K562 (cell line): ENCODE data around the gene APP. TPM values are rescaled to one million over a fixed set of nuclear protein-coding genes. Genes with fewer than 3 reads are reported as not detected.

Experiments used
- ATAC-seq: fragments of 200-7000 bp; cut with Tn5 transposase; 3 replicates; pipeline ENCODE4 v1.9.1; 2020; ENCODE audit warnings: moderate library complexity
- BruUV-seq: library from RNA; stranded (reverse); fragments of 400-500 nt; replicated peaks from 2 replicates; lab custom pipeline; 2021; lab: Mats Ljungman, UMichigan
- CTCF ChIA-PET: fragments of 300-600 bp; formaldehyde crosslinking; extraction: SDS; loops from one replicate; lab custom pipeline; 2021; ENCODE audit warnings: low intra/inter-chr PET ratio; lab: Yijun Ruan, JAX
- POLR2A ChIA-PET: fragments of 300-600, 350-650 bp; sonication (Branson Sonifier 250); formaldehyde crosslinking; extraction: SDS; loops from one replicate; lab custom pipeline; 2021; ENCODE audit warnings: antibody characterized with exemption, inconsistent platforms; lab: Yijun Ruan, JAX
- DNase-seq, 4 experiments: peaks; one replicate each; pipeline versions ENCODE4 v3.0.0 to v3.0.0-alpha.2; 2011 to 2018; ENCODE audit warnings: low spot score in 3 of 4, mixed read lengths in 3 of 4; ENCODE audit errors: extremely low read depth in 1 of 4
- FAIRE-seq: peaks from 2 replicates; lab custom pipeline; 2011; peaks lifted over from hg19 to GRCh38; lab: Jason Lieb, UNC
- H2AFZ ChIP-seq: 2 replicates; pipeline ENCODE4 v1.6.0; 2011; ENCODE audit warnings: low read depth, low read length, control low read depth, inconsistent platforms
- H3K27ac ChIP-seq: fragments of 200-600 bp; 3 replicates; pipeline ENCODE4 v1.8.0; 2011; ENCODE audit warnings: low read depth, mild to moderate bottlenecking, control low read depth, inconsistent platforms, low read length, moderate library complexity, mixed read lengths; ENCODE audit errors: extremely low read depth
- H3K27me3 ChIP-seq, 2 experiments: fragments of 300-600 bp in 1 of 2; 2 replicates in 1 of 2; 3 replicates in 1 of 2; pipeline versions ENCODE4 v1.6.0 to v1.8.0; 2011; ENCODE audit warnings: inconsistent platforms in 2 of 2, low read length in 2 of 2, mild to moderate bottlenecking in 1 of 2, mixed read lengths in 1 of 2, moderate library complexity in 1 of 2; ENCODE audit not compliant: control insufficient read depth in 2 of 2, insufficient read depth in 2 of 2
- H3K36me3 ChIP-seq: fragments of 300-600 bp; 3 replicates; pipeline ENCODE4 v1.8.0; 2011; ENCODE audit warnings: mild to moderate bottlenecking, low read length, inconsistent platforms; ENCODE audit not compliant: control insufficient read depth, insufficient read depth
- H3K4me1 ChIP-seq, 2 experiments: fragments of 200-600 bp in 1 of 2; replicated peaks in 1 of 2; 2 replicates in 1 of 2; 3 replicates in 1 of 2; pipeline versions ENCODE4 v1.5.1 to v1.8.0; 2011; ENCODE audit warnings: inconsistent platforms in 2 of 2, low read length in 2 of 2, mild to moderate bottlenecking in 1 of 2, mixed read lengths in 1 of 2, moderate library complexity in 1 of 2; ENCODE audit not compliant: control insufficient read depth in 2 of 2, insufficient read depth in 2 of 2
- H3K4me2 ChIP-seq: 2 replicates; pipeline ENCODE4 v1.6.1; 2011; ENCODE audit warnings: low read length, control low read depth, inconsistent platforms, mixed read lengths; ENCODE audit not compliant: insufficient read depth
- H3K4me3 ChIP-seq: fragments of 200-600 bp; sonication (generic), shearing (Covaris generic); 2 replicates; pipeline ENCODE4 v1.5.1; 2016; ENCODE audit warnings: control low read depth, inconsistent platforms
- H3K79me2 ChIP-seq: fragments of 200-600 bp; 3 replicates; pipeline ENCODE4 v1.8.0; 2011; ENCODE audit warnings: low read length, inconsistent platforms; ENCODE audit not compliant: control insufficient read depth, insufficient read depth
- H3K9ac ChIP-seq, 2 experiments: 2 replicates each; pipeline versions ENCODE4 v1.6.0 to v1.6.1; 2011; ENCODE audit warnings: low read depth in 2 of 2, low read length in 2 of 2, control low read depth in 1 of 2, inconsistent platforms in 1 of 2, mild to moderate bottlenecking in 1 of 2, mixed read lengths in 1 of 2; ENCODE audit not compliant: insufficient read depth in 1 of 2
- H3K9me1 ChIP-seq: one replicate; pipeline ENCODE4 v1.6.0; 2011; ENCODE audit warnings: inconsistent platforms, mild to moderate bottlenecking, low read length, moderate library complexity; ENCODE audit not compliant: control insufficient read depth, insufficient read depth
- H3K9me3 ChIP-seq: replicated peaks from 2 replicates; pipeline ENCODE4 v1.5.1; 2011; ENCODE audit warnings: low read depth, low read length, inconsistent platforms; ENCODE audit not compliant: control insufficient read depth, insufficient read depth
- H4K20me1 ChIP-seq: replicated peaks from 2 replicates; pipeline ENCODE4 v1.6.1; 2011; ENCODE audit warnings: low read length, inconsistent platforms, mixed read lengths; ENCODE audit not compliant: control insufficient read depth, insufficient read depth
- PHTF2 ChIP-seq: fragments of 250-450 bp; sonication (Bioruptor Pico); IDR thresholded peaks from 2 replicates; pipeline ENCODE4 v1.5.0; 2021; ENCODE audit warnings: mild to moderate bottlenecking
- RBFOX2 ChIP-seq: fragments of 200-400 bp; formaldehyde crosslinking; IDR thresholded peaks from 2 replicates; pipeline ENCODE4 v1.6.1; 2017; ENCODE audit warnings: low read depth, mild to moderate bottlenecking, low read length, moderate library complexity
- ZC3H4 ChIP-seq: sonication (generic); formaldehyde crosslinking; IDR thresholded peaks from 2 replicates; pipeline ENCODE4 v1.9.0; 2021; ENCODE audit warnings: missing genetic modification reagents, borderline replicate concordance
- ZNF263 ChIP-seq: sonication (generic); formaldehyde crosslinking; IDR thresholded peaks from 2 replicates; pipeline ENCODE4 v1.8.0; 2022; ENCODE audit warnings: mild to moderate bottlenecking, missing genetic modification reagents, borderline replicate concordance
- ZNF551 ChIP-seq: fragments of 250-450 bp; sonication (Bioruptor Pico); IDR thresholded peaks from 2 replicates; pipeline ENCODE4 v1.5.0; 2021; ENCODE audit warnings: mild to moderate bottlenecking, moderate library complexity
- ZNF589 ChIP-seq: fragments of 200-800 bp; sonication (Bioruptor generic); IDR thresholded peaks from 2 replicates; pipeline ENCODE4 v1.6.1; 2016; ENCODE audit warnings: low read depth, missing genetic modification characterization, missing compliant biosample characterization
- WGBS: fragments of 100-300 bp; shearing (Covaris generic); methylation state at CpG from one replicate; pipeline ENCODE4 v1.1.6; 2016; ENCODE audit warnings: low coverage, mixed read lengths; ENCODE audit not compliant: insufficient coverage; ENCODE audit errors: missing lambda C conversion rate; 5-methylcytosine and 5-hydroxymethylcytosine counted together
- in situ Hi-C: fragments of 300-500 bp; cut with MboI; formaldehyde crosslinking; loops from 4 replicates; pipeline ENCODE4 v1.15.0; 2018; ENCODE audit warnings: inconsistent platforms, mixed read lengths
- intact Hi-C: fragments of 100-400 bp; cut with micrococcal nuclease; formaldehyde crosslinking; loops from 2 replicates; pipeline ENCODE4 v1.14.2; 2022
- polyA plus RNA-seq, 8 experiments: library from polyadenylated mRNA; depleted of rRNA in 4 of 8; stranded (reverse) in 5 of 8; unstranded in 3 of 8; fragments of >200 nt; fragmentation: Nextera tagmentation in 2 of 8; fragmentation: Illumina TruSeq in 1 of 8; extraction: Ambion mirVana in 2 of 8; extraction: Trizol in 1 of 8; gene quantifications; 2 replicates each; pipeline versions ENCODE4 v1.2.1 to v1.2.3, GENCODE V29; 2011 to 2014; ENCODE audit warnings: inconsistent platforms in 1 of 8, missing spikeins in 1 of 8
- total RNA-seq, 7 experiments: library from RNA; depleted of rRNA in 6 of 7; stranded (reverse); fragments of >200 nt in 6 of 7; fragmentation: Illumina TruSeq in 2 of 7; extraction: Trizol in 2 of 7; gene quantifications; 2 replicates each; pipeline versions ENCODE4 v1.2.1 to v1.2.3, GENCODE V29; 2011 to 2021; ENCODE audit warnings: low replicate concordance in 1 of 7

The APP gene
- total and polyA plus RNA-seq, 9 of the 15 experiments (the other 6 are each of a cell fraction or from before 2014, with no cell fraction given) = 0.01 to 1.5 (median 0.16) TPM; not detected in 5

GRCh38 chr21:25987531-25987930 is 183.0 kb downstream of the APP start:
- intact Hi-C loops = no loop called here
- POLR2A ChIA-PET = no interaction called here
- no peaks in the 10 kb centered on the region for H3K9me1 ChIP-seq
- no peak overlapping the region for H3K4me2 ChIP-seq
- no peak overlapping the region for H3K9ac ChIP-seq
- ATAC-seq (no peak), DNase-seq (no peak), FAIRE-seq (no peak)
- H3K4me1 ChIP-seq = no peaks in the 10 kb centered on the region
- TF ChIP-seq PHTF2 (CRISPR knock-in tag) (no peak), ZNF551 (CRISPR knock-in tag) (no peak), ZC3H4 (CRISPR knock-in tag) (no peak), ZNF263 (CRISPR knock-in tag) (no peak), RBFOX2 (no peak), ZNF589 (CRISPR knock-in tag) (no peak)
- 3% methylated on average over 2 of the region's 2 CpGs for WGBS
- BruUV-seq = no TSS peak
- CTCF ChIA-PET = no interaction called here
- in situ Hi-C loops = no loop called here
- H2AFZ ChIP-seq = no peak overlapping the region
- H3K36me3 ChIP-seq = no peaks in the 10 kb centered on the region
- no peaks in the 10 kb centered on the region for H3K9me3 ChIP-seq
- no peak overlapping the region for H3K27ac ChIP-seq
- no peaks in the 10 kb centered on the region for H3K27me3 ChIP-seq
- H3K79me2 ChIP-seq = no peaks in the 10 kb centered on the region
- H3K4me3 ChIP-seq = no peak overlapping the region
- no peaks in the 10 kb centered on the region for H4K20me1 ChIP-seq

- no peaks in the 10 kb centered on the region for H3K9me3 ChIP-seq
- intact Hi-C loops (no loop called here), in situ Hi-C loops (no loop called here)
- H4K20me1 ChIP-seq = no peaks in the 10 kb centered on the region
- no peaks in the 10 kb centered on the region for H3K27me3 ChIP-seq
- H3K9me1 ChIP-seq = no peaks in the 10 kb centered on the region
- H3K4me3 ChIP-seq = no peak overlapping the region
- H3K79me2 ChIP-seq = no peaks in the 10 kb centered on the region
- 0% methylated on average over 2 of the region's 2 CpGs for WGBS
- FAIRE-seq = no peak
- POLR2A ChIA-PET = no interaction called here
- H3K9ac ChIP-seq = no peak overlapping the region
- CTCF ChIA-PET = no interaction called here
- no peak for TF ChIP-seq ZNF551 (CRISPR knock-in tag)
- no peaks in the 10 kb centered on the region for H3K4me1 ChIP-seq
- H3K27ac ChIP-seq = no peak overlapping the region
- DNase-seq = no peak
- H2AFZ ChIP-seq = no peak overlapping the region
- no peak overlapping the region for H3K4me2 ChIP-seq
- H3K36me3 ChIP-seq = no peaks in the 10 kb centered on the region
- no TSS peak for BruUV-seq
- no peak for ATAC-seq
Measured at GRCh38 chr21:25986928-25987327, 183.6 kb downstream of the APP start.
